GM23338 (cell line): ENCODE measurements around the gene TEX30. TPM values are rescaled to one million over a fixed set of nuclear protein-coding genes. Genes with fewer than 3 reads are reported as not detected.

Experiments
- ATAC-seq: fragments of 200-7000 bp; cut with Tn5 transposase; 3 replicates; pipeline ENCODE4 v1.9.1; 2020
- DNase-seq: peaks from one replicate; pipeline ENCODE4 v3.0.0-alpha.2; 2015; ENCODE audit warnings: low spot score
- H2AFZ ChIP-seq: fragments of 200-600 bp; sonication (generic); 2 replicates; pipeline ENCODE4 v1.8.0; 2016; ENCODE audit warnings: antibody characterized with exemption, mild to moderate bottlenecking, moderate library complexity
- H3F3A ChIP-seq: fragments of 200-600 bp; sonication (generic); replicated peaks from 2 replicates; pipeline ENCODE4 v1.8.0; 2017; ENCODE audit warnings: antibody characterized with exemption, mixed run types, low read depth
- H3K27ac ChIP-seq: fragments of 200-600 bp; sonication (generic); 2 replicates; pipeline ENCODE4 v1.6.1; 2016; ENCODE audit warnings: low read depth
- H3K27me3 ChIP-seq: fragments of 200-600 bp; sonication (generic); 2 replicates; pipeline ENCODE4 v1.8.0; 2016; ENCODE audit warnings: mild to moderate bottlenecking, mixed run types, moderate library complexity; ENCODE audit not compliant: insufficient read depth
- H3K36me3 ChIP-seq: fragments of 200-600 bp; sonication (generic); 2 replicates; pipeline ENCODE4 v1.8.0; 2016; ENCODE audit warnings: mild to moderate bottlenecking; ENCODE audit not compliant: insufficient read depth
- H3K4me1 ChIP-seq: fragments of 200-600 bp; sonication (generic); 2 replicates; pipeline ENCODE4 v1.8.0; 2016; ENCODE audit warnings: mild to moderate bottlenecking, moderate library complexity; ENCODE audit not compliant: insufficient read depth
- H3K4me2 ChIP-seq: fragments of 200-600 bp; sonication (generic); 2 replicates; pipeline ENCODE4 v1.7.1; 2017; ENCODE audit warnings: mixed run types
- H3K4me3 ChIP-seq: fragments of 200-600 bp; sonication (generic); 2 replicates; pipeline ENCODE4 v1.6.1; 2016; ENCODE audit warnings: mixed run types
- H3K79me2 ChIP-seq: fragments of 200-600 bp; sonication (generic); replicated peaks from 2 replicates; pipeline ENCODE4 v1.8.0; 2017; ENCODE audit warnings: mild to moderate bottlenecking; ENCODE audit not compliant: insufficient read depth
- H3K9me2 ChIP-seq: fragments of 200-600 bp; sonication (generic); 2 replicates; pipeline ENCODE4 v1.8.0; 2017; ENCODE audit not compliant: insufficient read depth
- H4K20me1 ChIP-seq: fragments of 200-600 bp; sonication (generic); replicated peaks from 2 replicates; pipeline ENCODE4 v1.8.0; 2017; ENCODE audit warnings: mild to moderate bottlenecking; ENCODE audit not compliant: insufficient read depth
- H3K27ac Mint-ChIP-seq: 2 replicates; pipeline ENCODE4 v1.8.0; 2020; ENCODE audit warnings: inconsistent platforms, mild to moderate bottlenecking, moderate library complexity, mixed read lengths
- H3K27me3 Mint-ChIP-seq: 3 replicates; pipeline ENCODE4 v1.8.0; 2022; ENCODE audit warnings: low read depth, mild to moderate bottlenecking, moderate library complexity, mixed read lengths, inconsistent platforms; ENCODE audit not compliant: insufficient read depth, poor library complexity
- H3K36me3 Mint-ChIP-seq: 3 replicates; pipeline ENCODE4 v1.8.0; 2021; ENCODE audit warnings: low read depth, mild to moderate bottlenecking, inconsistent platforms, moderate library complexity, mixed read lengths
- H3K4me1 Mint-ChIP-seq: 3 replicates; pipeline ENCODE4 v1.8.0; 2020; ENCODE audit warnings: mild to moderate bottlenecking, inconsistent platforms, mixed read lengths
- H3K4me3 Mint-ChIP-seq: 3 replicates; pipeline ENCODE4 v1.8.0; 2021; ENCODE audit warnings: moderate library complexity, mild to moderate bottlenecking, inconsistent platforms, mixed read lengths
- H3K9me3 Mint-ChIP-seq: 3 replicates; pipeline ENCODE4 v1.8.0; 2020; ENCODE audit warnings: moderate library complexity, mild to moderate bottlenecking, inconsistent platforms, mixed read lengths
- CREB1 ChIP-seq: fragments of 250-450 bp; sonication (Bioruptor Pico); IDR thresholded peaks from 2 replicates; pipeline ENCODE4 v1.5.0; 2020; ENCODE audit warnings: low read depth, mild to moderate bottlenecking, moderate library complexity
- JUNB ChIP-seq: IDR thresholded peaks from one replicate; pipeline ENCODE4 v1.6.1; 2016; ENCODE audit warnings: antibody characterized with exemption; ENCODE audit not compliant: unreplicated experiment
- ZNF114 ChIP-seq: fragments of 250-450 bp; sonication (Bioruptor Pico); IDR thresholded peaks from 2 replicates; pipeline ENCODE4 v1.5.0; 2020; ENCODE audit warnings: mild to moderate bottlenecking, moderate library complexity
- ZNF331 ChIP-seq: fragments of 250-450 bp; sonication (Bioruptor Pico); IDR thresholded peaks from 2 replicates; pipeline ENCODE4 v1.5.0; 2020; ENCODE audit warnings: low read depth, mild to moderate bottlenecking, moderate library complexity
- polyA plus RNA-seq: library from polyadenylated mRNA; unstranded; fragments of >200 nt; fragmentation: Nextera tagmentation; extraction: Ambion mirVana; gene quantifications from 2 replicates; pipeline ENCODE4 v1.2.1, GENCODE V29; 2016
- total RNA-seq: library from RNA; depleted of rRNA; stranded (reverse); fragments of >200 nt; shearing (Covaris generic); gene quantifications from 2 replicates; pipeline ENCODE4 v1.2.3, GENCODE V29; 2014
- TF ChIP-seq, protein P1 (sequence below): fragments of 250-450 bp; sonication (Bioruptor Pico); IDR thresholded peaks from 2 replicates; pipeline ENCODE4 v1.5.0; 2020; ENCODE audit warnings: mild to moderate bottlenecking, moderate library complexity
- TF ChIP-seq, protein P2 (sequence below): IDR thresholded peaks from 2 replicates; pipeline ENCODE4 v1.6.1; 2016; ENCODE audit warnings: antibody characterized with exemption

Gene TEX30
- total and polyA plus RNA-seq, 2 experiments from 2014 or later = 6.3 to 28.2 TPM

DNA sequence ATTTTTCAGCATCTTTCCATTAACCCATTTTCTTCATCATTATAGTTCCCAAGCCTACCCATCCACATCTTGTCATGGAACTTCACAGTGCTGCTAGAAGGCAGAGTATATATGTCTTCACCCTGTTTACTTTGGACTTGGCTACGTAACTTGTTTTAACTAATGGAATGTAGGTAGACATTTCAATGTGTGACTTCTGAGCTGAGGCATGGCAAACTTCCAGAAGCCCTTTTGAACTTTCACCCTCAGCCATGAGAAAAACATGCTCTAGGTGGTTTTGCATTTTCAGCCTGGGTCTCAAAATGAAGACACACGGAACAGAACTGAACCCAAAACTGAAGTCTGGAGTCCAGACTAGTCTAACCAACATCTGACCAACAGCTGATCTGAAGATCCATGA, 3.2 kb downstream of the TEX30 start:
- ATAC-seq = no peak
- H3K9me3 Mint-ChIP-seq = no peaks in the 10 kb centered on the region; the same call in 2 of the 3 replicates

More for the DNA sequence above, 3.2 kb downstream of the TEX30 start:
- TF ChIP-seq CREB1 (no peak), ZNF114 (CRISPR knock-in tag) (no peak), ZNF331 (no peak), JUNB (no peak)
- TF ChIP-seq, protein P1, sequence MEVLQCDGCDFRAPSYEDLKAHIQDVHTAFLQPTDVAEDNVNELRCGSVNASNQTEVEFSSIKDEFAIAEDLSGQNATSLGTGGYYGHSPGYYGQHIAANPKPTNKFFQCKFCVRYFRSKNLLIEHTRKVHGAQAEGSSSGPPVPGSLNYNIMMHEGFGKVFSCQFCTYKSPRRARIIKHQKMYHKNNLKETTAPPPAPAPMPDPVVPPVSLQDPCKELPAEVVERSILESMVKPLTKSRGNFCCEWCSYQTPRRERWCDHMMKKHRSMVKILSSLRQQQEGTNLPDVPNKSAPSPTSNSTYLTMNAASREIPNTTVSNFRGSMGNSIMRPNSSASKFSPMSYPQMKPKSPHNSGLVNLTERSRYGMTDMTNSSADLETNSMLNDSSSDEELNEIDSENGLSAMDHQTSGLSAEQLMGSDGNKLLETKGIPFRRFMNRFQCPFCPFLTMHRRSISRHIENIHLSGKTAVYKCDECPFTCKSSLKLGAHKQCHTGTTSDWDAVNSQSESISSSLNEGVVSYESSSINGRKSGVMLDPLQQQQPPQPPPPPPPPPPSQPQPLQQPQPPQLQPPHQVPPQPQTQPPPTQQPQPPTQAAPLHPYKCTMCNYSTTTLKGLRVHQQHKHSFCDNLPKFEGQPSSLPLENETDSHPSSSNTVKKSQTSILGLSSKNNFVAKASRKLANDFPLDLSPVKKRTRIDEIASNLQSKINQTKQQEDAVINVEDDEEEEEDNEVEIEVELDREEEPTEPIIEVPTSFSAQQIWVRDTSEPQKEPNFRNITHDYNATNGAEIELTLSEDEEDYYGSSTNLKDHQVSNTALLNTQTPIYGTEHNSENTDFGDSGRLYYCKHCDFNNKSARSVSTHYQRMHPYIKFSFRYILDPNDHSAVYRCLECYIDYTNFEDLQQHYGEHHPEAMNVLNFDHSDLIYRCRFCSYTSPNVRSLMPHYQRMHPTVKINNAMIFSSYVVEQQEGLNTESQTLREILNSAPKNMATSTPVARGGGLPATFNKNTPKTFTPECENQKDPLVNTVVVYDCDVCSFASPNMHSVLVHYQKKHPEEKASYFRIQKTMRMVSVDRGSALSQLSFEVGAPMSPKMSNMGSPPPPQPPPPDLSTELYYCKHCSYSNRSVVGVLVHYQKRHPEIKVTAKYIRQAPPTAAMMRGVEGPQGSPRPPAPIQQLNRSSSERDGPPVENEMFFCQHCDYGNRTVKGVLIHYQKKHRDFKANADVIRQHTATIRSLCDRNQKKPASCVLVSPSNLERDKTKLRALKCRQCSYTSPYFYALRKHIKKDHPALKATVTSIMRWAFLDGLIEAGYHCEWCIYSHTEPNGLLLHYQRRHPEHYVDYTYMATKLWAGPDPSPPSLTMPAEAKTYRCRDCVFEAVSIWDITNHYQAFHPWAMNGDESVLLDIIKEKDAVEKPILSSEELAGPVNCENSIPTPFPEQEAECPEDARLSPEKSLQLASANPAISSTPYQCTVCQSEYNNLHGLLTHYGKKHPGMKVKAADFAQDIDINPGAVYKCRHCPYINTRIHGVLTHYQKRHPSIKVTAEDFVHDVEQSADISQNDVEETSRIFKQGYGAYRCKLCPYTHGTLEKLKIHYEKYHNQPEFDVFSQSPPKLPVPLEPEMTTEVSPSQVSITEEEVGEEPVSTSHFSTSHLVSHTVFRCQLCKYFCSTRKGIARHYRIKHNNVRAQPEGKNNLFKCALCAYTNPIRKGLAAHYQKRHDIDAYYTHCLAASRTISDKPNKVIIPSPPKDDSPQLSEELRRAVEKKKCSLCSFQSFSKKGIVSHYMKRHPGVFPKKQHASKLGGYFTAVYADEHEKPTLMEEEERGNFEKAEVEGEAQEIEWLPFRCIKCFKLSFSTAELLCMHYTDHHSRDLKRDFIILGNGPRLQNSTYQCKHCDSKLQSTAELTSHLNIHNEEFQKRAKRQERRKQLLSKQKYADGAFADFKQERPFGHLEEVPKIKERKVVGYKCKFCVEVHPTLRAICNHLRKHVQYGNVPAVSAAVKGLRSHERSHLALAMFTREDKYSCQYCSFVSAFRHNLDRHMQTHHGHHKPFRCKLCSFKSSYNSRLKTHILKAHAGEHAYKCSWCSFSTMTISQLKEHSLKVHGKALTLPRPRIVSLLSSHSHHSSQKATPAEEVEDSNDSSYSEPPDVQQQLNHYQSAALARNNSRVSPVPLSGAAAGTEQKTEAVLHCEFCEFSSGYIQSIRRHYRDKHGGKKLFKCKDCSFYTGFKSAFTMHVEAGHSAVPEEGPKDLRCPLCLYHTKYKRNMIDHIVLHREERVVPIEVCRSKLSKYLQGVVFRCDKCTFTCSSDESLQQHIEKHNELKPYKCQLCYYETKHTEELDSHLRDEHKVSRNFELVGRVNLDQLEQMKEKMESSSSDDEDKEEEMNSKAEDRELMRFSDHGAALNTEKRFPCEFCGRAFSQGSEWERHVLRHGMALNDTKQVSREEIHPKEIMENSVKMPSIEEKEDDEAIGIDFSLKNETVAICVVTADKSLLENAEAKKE (CRISPR knock-in tag) = no peak
- TF ChIP-seq, protein P2, sequence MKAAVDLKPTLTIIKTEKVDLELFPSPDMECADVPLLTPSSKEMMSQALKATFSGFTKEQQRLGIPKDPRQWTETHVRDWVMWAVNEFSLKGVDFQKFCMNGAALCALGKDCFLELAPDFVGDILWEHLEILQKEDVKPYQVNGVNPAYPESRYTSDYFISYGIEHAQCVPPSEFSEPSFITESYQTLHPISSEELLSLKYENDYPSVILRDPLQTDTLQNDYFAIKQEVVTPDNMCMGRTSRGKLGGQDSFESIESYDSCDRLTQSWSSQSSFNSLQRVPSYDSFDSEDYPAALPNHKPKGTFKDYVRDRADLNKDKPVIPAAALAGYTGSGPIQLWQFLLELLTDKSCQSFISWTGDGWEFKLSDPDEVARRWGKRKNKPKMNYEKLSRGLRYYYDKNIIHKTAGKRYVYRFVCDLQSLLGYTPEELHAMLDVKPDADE = no peak
- H3K4me1 ChIP-seq = no peaks in the 10 kb centered on the region; the same call in 1 of the 2 replicates
- H4K20me1 ChIP-seq = no peaks in the 10 kb centered on the region; the same call in 1 of the 2 replicates
- H3K4me1 Mint-ChIP-seq = peaks cover 14% of the 10 kb centered on the region
- H3K27ac Mint-ChIP-seq = no peak overlapping the region
- H3K4me2 ChIP-seq = no peak overlapping the region
- no peak overlapping the region for H3K4me3 Mint-ChIP-seq
- peaks cover 19% of the 10 kb centered on the region for H3K27me3 Mint-ChIP-seq
- no peak overlapping the region for H2AFZ ChIP-seq
- no peaks in the 10 kb centered on the region for H3K79me2 ChIP-seq
- no peak for DNase-seq
- H3F3A ChIP-seq = no peaks in the 10 kb centered on the region
- H3K27me3 ChIP-seq = peaks cover 30% of the 10 kb centered on the region
- peaks cover 6% of the 10 kb centered on the region for H3K36me3 Mint-ChIP-seq
- H3K27ac ChIP-seq = no peak overlapping the region
- H3K9me2 ChIP-seq = no peaks in the 10 kb centered on the region
- H3K36me3 ChIP-seq = no peaks in the 10 kb centered on the region
- H3K4me3 ChIP-seq = no peak overlapping the region
